Measurements from ENCODE around the gene THRA. TPM values are rescaled to one million over a fixed set of nuclear protein-coding genes. Genes with fewer than 3 reads are reported as not detected.

Gene THRA
- polyA plus RNA-seq, 1 donor (not counting 4 experiments of a cell fraction or from before 2014, with no cell fraction given) = 4.5 TPM

- Histone ChIP-seq H3K79me2 (ENCODE audit: control insufficient read depth, insufficient read depth, low read length) (peaks cover 13% of the 10 kb centered on the region), H3K4me1 (ENCODE audit: control insufficient read depth, extremely low read depth, insufficient read depth, low read length) (peaks cover 37% of the 10 kb centered on the region), H3K36me3 (ENCODE audit: control insufficient read depth in 2 of 2, extremely low read depth in 1 of 2, insufficient read depth in 2 of 2, low read length in 2 of 2) (peaks cover 19 to 37% of the 10 kb centered on the region in 2 experiments), H3K9me1 (ENCODE audit: control insufficient read depth, extremely low read depth, insufficient read depth, low read length) (no peaks in the 10 kb centered on the region), H3K9ac (ENCODE audit: control insufficient read depth, extremely low read depth, insufficient read depth, low read length) (peak overlapping the region; percentile 100), H3K4me3 (ENCODE audit: control insufficient read depth in 2 of 3, extremely low read depth in 1 of 3, insufficient read depth in 2 of 3, low read depth in 1 of 3, low read length in 3 of 3) (peak overlapping the region; percentile 73 to 99 (median 99)), H3K27ac (ENCODE audit: control insufficient read depth, insufficient read depth, low read length) (peak overlapping the region; percentile 100), H2AFZ (ENCODE audit: control insufficient read depth, low read length) (no peak overlapping the region), H3K27me3 (ENCODE audit: control insufficient read depth, extremely low read depth, insufficient read depth, low read length) (no peaks in the 10 kb centered on the region), H3K4me2 (ENCODE audit: control insufficient read depth, extremely low read depth, insufficient read depth, low read depth, low read length) (peak overlapping the region; percentile 91), H3K9me3 (ENCODE audit: control insufficient read depth, low read depth, low read length) (no peaks in the 10 kb centered on the region), H4K20me1 (ENCODE audit: control insufficient read depth, extremely low read depth, insufficient read depth, low read length) (no peaks in the 10 kb centered on the region)
- DNase-seq (ENCODE audit: low read depth, low spot score) = peak; percentile 90
- FAIRE-seq = peak; percentile 9
- TF ChIP-seq EZH2 (IDR thresholded peaks at IDR 0.05; ENCODE audit: low read length) (no peak), CTCF (optimal IDR thresholded peaks at IDR 0.05 in 1 of 3, IDR thresholded peaks at IDR 0.05 in 1 of 3, conservative IDR thresholded peaks at IDR 0.05 in 1 of 3; ENCODE audit: extremely low read depth in 1 of 3, insufficient read depth in 2 of 3, low read length in 3 of 3) (no peak)
- dilution Hi-C loops (cut with MboI; ENCODE audit: extremely low pct_ligation_motif_present, low sequenced_read_pairs) = no loop called here
These were observed 36.3 kb downstream of the THRA start for GRCh38 chr17:40098846-40099618.

- peak overlapping the region; percentile 100 for H3K9ac ChIP-seq (ENCODE audit: control insufficient read depth, extremely low read depth, insufficient read depth, low read length)
- peaks cover 39% of the 10 kb centered on the region for H3K4me1 ChIP-seq (ENCODE audit: control insufficient read depth, extremely low read depth, insufficient read depth, low read length)
- H4K20me1 ChIP-seq (ENCODE audit: control insufficient read depth, extremely low read depth, insufficient read depth, low read length) = no peaks in the 10 kb centered on the region
- H3K79me2 ChIP-seq (ENCODE audit: control insufficient read depth, insufficient read depth, low read length) = peaks cover 13% of the 10 kb centered on the region
- DNase-seq (ENCODE audit: low read depth, low spot score) (no peak), FAIRE-seq (no peak)
- H3K36me3 ChIP-seq (ENCODE audit: control insufficient read depth in 2 of 2, extremely low read depth in 1 of 2, insufficient read depth in 2 of 2, low read length in 2 of 2) = peaks cover 17 to 30% of the 10 kb centered on the region in 2 experiments
- H3K9me3 ChIP-seq (ENCODE audit: control insufficient read depth, low read depth, low read length) = no peaks in the 10 kb centered on the region
- peak overlapping the region; percentile 100 for H3K27ac ChIP-seq (ENCODE audit: control insufficient read depth, insufficient read depth, low read length)
- dilution Hi-C loops (cut with MboI; ENCODE audit: extremely low pct_ligation_motif_present, low sequenced_read_pairs) = no loop called here
- H2AFZ ChIP-seq (ENCODE audit: control insufficient read depth, low read length) = peak overlapping the region; percentile 1
- peak overlapping the region; percentile 91 for H3K4me2 ChIP-seq (ENCODE audit: control insufficient read depth, extremely low read depth, insufficient read depth, low read depth, low read length)
- TF ChIP-seq CTCF (optimal IDR thresholded peaks at IDR 0.05 in 1 of 3, IDR thresholded peaks at IDR 0.05 in 1 of 3, conservative IDR thresholded peaks at IDR 0.05 in 1 of 3; ENCODE audit: extremely low read depth in 1 of 3, insufficient read depth in 2 of 3, low read length in 3 of 3) (no peak), EZH2 (IDR thresholded peaks at IDR 0.05; ENCODE audit: low read length) (no peak)
- peak overlapping the region; percentile 73 to 99 (median 99) for H3K4me3 ChIP-seq (ENCODE audit: control insufficient read depth in 2 of 3, extremely low read depth in 1 of 3, insufficient read depth in 2 of 3, low read depth in 1 of 3, low read length in 3 of 3)
- no peaks in the 10 kb centered on the region for H3K27me3 ChIP-seq (ENCODE audit: control insufficient read depth, extremely low read depth, insufficient read depth, low read length)
- H3K9me1 ChIP-seq (ENCODE audit: control insufficient read depth, extremely low read depth, insufficient read depth, low read length) = no peaks in the 10 kb centered on the region
These were observed 37.1 kb downstream of the THRA start for GRCh38 chr17:40099619-40100418.
